GM15510 (cell line): ENCODE results near the gene PTPRR.

Experiments used
- POLR2A ChIP-seq: IDR thresholded peaks from 3 replicates; pipeline ENCODE4 v1.6.1; 2011; ENCODE audit warnings: borderline replicate concordance; ENCODE audit not compliant: insufficient read length; ENCODE audit errors: extremely low read depth

The PTPRR gene

DNA sequence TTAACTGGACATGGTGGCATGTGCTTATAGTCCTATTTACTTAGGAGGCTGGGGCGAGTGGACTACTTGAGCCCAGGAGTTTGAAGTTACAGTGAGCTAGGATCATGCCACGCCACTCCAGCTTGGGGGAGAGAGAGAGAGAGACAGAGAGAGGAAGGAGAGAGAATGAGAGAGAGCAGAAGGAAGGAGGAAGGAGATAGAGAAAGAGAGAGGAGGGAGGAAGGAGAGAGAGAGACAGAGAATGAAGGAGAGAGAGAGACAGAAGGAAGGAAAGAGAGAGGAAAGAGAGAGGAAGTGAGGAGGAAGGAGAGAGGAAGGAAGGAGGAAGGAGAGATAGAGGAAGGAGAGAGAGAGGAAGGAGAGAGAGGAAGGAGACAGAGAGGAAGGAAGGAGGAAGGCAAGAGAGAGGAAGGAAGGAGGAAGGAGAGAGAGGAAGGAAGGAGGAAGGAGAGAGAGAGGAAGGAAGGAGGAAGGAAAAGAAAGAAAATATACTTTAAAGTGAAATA, 189.8 kb downstream of the PTPRR start:
- no peak for TF ChIP-seq POLR2A

- TF ChIP-seq POLR2A: no peak
These were observed 196.1 kb downstream of the PTPRR start for GRCh38 chr12:70724444-70724843.

DNA sequence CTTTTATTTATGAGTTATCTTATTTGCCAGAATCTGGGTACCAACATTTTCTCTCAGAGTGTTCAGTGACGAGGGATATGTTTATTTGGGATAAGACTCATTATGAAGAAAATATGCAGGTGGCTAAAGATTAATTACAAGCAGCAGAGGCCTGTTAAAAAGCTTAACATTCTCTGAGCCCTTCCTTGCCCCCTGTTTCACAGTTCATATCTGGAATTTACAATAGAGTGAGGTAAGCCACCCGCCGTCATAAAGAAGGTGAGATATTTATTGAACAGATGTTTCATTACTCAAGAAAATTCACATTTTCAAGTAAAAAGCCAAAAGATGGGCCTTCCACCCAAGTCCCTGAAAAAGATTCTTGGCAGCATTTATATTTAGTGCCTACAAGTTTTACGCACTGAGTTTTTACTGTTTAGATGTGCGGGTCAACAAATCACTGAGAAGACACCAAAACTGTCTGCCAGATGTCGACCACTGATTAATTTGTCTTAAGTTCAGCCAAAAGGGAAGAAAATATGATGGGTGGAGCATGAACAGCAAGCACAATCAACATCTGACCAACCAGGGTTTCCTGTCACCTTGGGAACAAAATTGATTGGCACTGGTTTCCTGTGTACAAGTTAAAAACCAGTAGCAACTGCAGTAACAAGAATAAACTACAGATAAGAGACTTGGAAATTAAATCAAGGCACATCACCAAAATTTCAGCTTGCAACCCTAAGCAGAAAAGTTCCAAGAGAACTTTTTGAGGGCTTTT, 197.8 kb downstream of the PTPRR start:
- TF ChIP-seq POLR2A: no peak

GRCh38 chr12:70721656-70722357, 198.7 kb downstream of the PTPRR start:
- no peak for TF ChIP-seq POLR2A

- no peak for TF ChIP-seq POLR2A
These were observed 199.3 kb downstream of the PTPRR start for GRCh38 chr12:70721216-70721615.

DNA sequence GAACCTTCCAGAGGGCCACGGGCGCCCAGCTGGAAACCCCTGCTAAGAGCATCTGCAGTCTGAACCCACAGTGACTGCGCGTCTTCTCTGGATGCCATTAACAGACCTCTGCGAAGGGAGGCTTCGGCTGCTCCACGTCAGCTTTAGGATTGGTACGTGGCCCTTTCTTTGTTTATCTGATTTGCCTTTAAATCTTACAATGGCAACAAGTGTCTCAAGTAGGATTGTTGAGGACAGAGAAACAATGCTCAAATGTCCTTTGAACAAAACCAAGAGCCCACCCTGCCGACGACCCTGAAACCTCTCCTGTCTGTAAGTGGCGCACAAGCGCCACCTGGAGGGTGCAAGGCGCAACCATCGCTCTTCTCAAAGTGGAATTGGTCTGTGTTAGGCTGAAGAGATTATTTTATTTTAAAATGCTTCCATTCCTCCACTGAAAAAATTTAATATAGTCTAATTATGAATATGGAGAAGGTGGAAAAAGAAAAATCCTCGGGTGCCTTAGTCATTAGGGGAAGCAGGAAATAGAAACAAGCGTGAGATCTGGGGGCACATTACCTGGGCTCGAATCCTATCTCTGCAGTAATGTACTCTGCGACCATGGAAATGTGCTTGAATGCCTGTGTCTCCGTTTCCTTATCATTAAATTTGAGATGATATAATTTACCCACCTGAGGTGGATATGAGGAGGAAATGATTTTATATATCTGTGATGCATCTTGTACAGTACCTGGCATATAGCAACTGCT, 200.7 kb downstream of the PTPRR start:
- no peak for TF ChIP-seq POLR2A

- TF ChIP-seq POLR2A: no peak
These were observed 201.5 kb downstream of the PTPRR start for GRCh38 chr12:70719071-70719470.

- TF ChIP-seq POLR2A: no peak
These were observed 208.7 kb downstream of the PTPRR start for GRCh38 chr12:70711831-70712230.

- no peak for TF ChIP-seq POLR2A
These were observed 211.5 kb downstream of the PTPRR start for GRCh38 chr12:70709022-70709421.

DNA sequence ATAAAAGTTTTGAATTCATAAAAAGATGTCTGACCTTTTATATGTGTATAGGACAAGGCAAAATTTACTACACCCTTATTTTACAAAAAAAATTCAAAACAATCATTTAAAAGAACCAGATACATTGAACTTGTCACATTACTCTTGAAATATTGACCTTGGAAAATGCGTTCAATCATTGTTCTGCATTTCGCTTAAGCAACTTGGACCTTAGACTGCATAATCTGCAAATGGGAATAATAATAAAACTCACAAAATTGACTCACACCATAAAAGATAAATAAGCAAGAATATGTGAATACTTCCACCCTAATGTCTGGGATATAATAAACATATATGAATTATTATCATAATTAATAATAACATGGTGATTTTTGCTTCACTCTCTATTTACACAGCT, 213.9 kb downstream of the PTPRR start:
- TF ChIP-seq POLR2A: no peak

- no peak for TF ChIP-seq POLR2A
These were observed 222.2 kb downstream of the PTPRR start for GRCh38 chr12:70698345-70698744.

DNA sequence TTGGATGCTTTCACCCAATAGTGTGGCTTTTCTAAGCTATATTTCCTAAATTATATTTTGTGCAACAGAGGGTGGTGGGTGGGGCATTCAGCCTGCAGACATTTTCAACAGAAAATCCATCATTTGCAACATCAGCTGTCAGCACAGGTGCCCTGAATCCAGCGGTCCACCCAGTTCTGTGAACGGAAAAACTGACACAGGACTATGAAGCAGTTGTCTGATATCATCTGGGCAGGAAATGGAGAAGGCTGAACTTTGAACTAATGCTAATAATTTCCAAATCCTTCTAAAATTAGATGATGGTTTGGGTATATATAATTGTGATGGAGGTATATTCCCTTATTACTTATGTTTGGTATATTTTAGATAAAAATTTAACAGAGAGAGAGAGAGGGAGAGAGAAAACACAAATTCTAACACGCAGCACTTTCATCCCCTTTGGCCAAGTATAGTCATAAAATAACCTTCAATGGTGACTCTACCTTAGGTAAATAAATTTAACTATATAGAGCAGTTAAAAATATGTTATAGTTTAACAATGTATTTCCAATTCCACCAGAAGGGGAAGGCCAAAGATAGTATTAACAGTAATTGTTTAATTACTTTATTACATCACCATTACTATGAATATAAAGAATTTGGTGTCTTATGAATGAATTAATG, 225.0 kb downstream of the PTPRR start:
- no peak for TF ChIP-seq POLR2A

- TF ChIP-seq POLR2A: no peak
These were observed 227.8 kb downstream of the PTPRR start for GRCh38 chr12:70692681-70693288.

GRCh38 chr12:70691018-70691672, 229.4 kb downstream of the PTPRR start:
- TF ChIP-seq POLR2A: no peak
